ENCODE measurements around the gene HOXD13.

Gene HOXD13

GRCh38 chr2:176110415-176111308 is 18.1 kb downstream of the HOXD13 start:
- H3K27me3 ChIP-seq (ENCODE audit: insufficient read depth, low read length) = peaks cover 77% of the 10 kb centered on the region
- no peak overlapping the region for H3K14ac ChIP-seq (ENCODE audit: low read length)
- no CpG with 5 or more reads among the region's 7 CpGs for WGBS (ENCODE audit: extremely low coverage, insufficient coverage, insufficient read length)
- H2BK5ac ChIP-seq (ENCODE audit: low read depth, low read length, poor library complexity) = no peak overlapping the region
- peaks cover 7% of the 10 kb centered on the region in 2 experiments for H3K4me1 ChIP-seq (ENCODE audit: control insufficient read depth in 1 of 2, insufficient read depth in 2 of 2, low read length in 2 of 2)
- H3K4me2 ChIP-seq (ENCODE audit: low read length) = no peak overlapping the region
- H3K4me3 ChIP-seq (ENCODE audit: low read depth, low read length) = no peak overlapping the region
- H3K4ac ChIP-seq (ENCODE audit: low read depth, low read length) = no peak overlapping the region
- H4K91ac ChIP-seq (ENCODE audit: low read depth, low read length) = no peak overlapping the region
- H2BK12ac ChIP-seq (ENCODE audit: low read length) = no peak overlapping the region
- H2AFZ ChIP-seq (ENCODE audit: insufficient read depth, low read length, poor library complexity) = no peak overlapping the region
- no peak overlapping the region for H3K23ac ChIP-seq (ENCODE audit: low read length)
- H3K27ac ChIP-seq (ENCODE audit: low read depth, low read length) = no peak overlapping the region
- H3K18ac ChIP-seq (ENCODE audit: low read length) = no peak overlapping the region
- H3K79me1 ChIP-seq (ENCODE audit: low read length) = no peaks in the 10 kb centered on the region
- H2AK5ac ChIP-seq (ENCODE audit: low read length) = no peak overlapping the region
- no peak overlapping the region for H4K8ac ChIP-seq (ENCODE audit: low read depth, low read length)
- H3K9me3 ChIP-seq (ENCODE audit: insufficient read depth, low read depth, low read length) = peaks cover 13% of the 10 kb centered on the region
- no peak overlapping the region for H3K9ac ChIP-seq (ENCODE audit: low read length)
- no peaks in the 10 kb centered on the region for H3K36me3 ChIP-seq (ENCODE audit: control insufficient read depth in 1 of 2, insufficient read depth in 2 of 2, low read length in 2 of 2)
- DNase-seq = no peak
- no peak overlapping the region for H4K12ac ChIP-seq (ENCODE audit: low read depth, low read length)
- no peaks in the 10 kb centered on the region for H3K79me2 ChIP-seq (ENCODE audit: control insufficient read depth, insufficient read depth, low read length, poor library complexity)
- no peak overlapping the region for H2BK120ac ChIP-seq (ENCODE audit: insufficient read depth, low read length, poor library complexity)

GRCh38 chr2:176111309-176111663 is 18.8 kb downstream of the HOXD13 start:
- Histone ChIP-seq H2BK120ac (ENCODE audit: insufficient read depth, low read length, poor library complexity) (no peak overlapping the region), H3K9me3 (ENCODE audit: insufficient read depth, low read depth, low read length) (peaks cover 16% of the 10 kb centered on the region), H4K91ac (ENCODE audit: low read depth, low read length) (no peak overlapping the region), H3K9ac (ENCODE audit: low read length) (no peak overlapping the region), H4K12ac (ENCODE audit: low read depth, low read length) (no peak overlapping the region), H3K79me1 (ENCODE audit: low read length) (no peaks in the 10 kb centered on the region), H3K4me1 (ENCODE audit: control insufficient read depth in 1 of 2, insufficient read depth in 2 of 2, low read length in 2 of 2) (peaks cover 7% of the 10 kb centered on the region in 2 experiments), H3K27me3 (ENCODE audit: insufficient read depth, low read length) (peaks cover 77% of the 10 kb centered on the region), H3K18ac (ENCODE audit: low read length) (no peak overlapping the region), H4K8ac (ENCODE audit: low read depth, low read length) (no peak overlapping the region), H3K4me3 (ENCODE audit: low read depth, low read length) (no peak overlapping the region), H2AFZ (ENCODE audit: insufficient read depth, low read length, poor library complexity) (no peak overlapping the region), H3K14ac (ENCODE audit: low read length) (no peak overlapping the region), H3K4ac (ENCODE audit: low read depth, low read length) (no peak overlapping the region), H3K27ac (ENCODE audit: low read depth, low read length) (no peak overlapping the region), H3K79me2 (ENCODE audit: control insufficient read depth, insufficient read depth, low read length, poor library complexity) (no peaks in the 10 kb centered on the region), H2AK5ac (ENCODE audit: low read length) (no peak overlapping the region), H2BK12ac (ENCODE audit: low read length) (no peak overlapping the region), H3K4me2 (ENCODE audit: low read length) (no peak overlapping the region), H3K36me3 (ENCODE audit: control insufficient read depth in 1 of 2, insufficient read depth in 2 of 2, low read length in 2 of 2) (no peaks in the 10 kb centered on the region), H3K23ac (ENCODE audit: low read length) (no peak overlapping the region), H2BK5ac (ENCODE audit: low read depth, low read length, poor library complexity) (no peak overlapping the region)
- DNase-seq = peak; percentile 27 to 56
- WGBS (ENCODE audit: extremely low coverage, insufficient coverage, insufficient read length) = no CpG with 5 or more reads among the region's 16 CpGs

GRCh38 chr2:176111846-176112374 is 19.4 kb downstream of the HOXD13 start:
- Histone ChIP-seq H3K9me3 (ENCODE audit: insufficient read depth, low read depth, low read length) (peaks cover 18% of the 10 kb centered on the region), H2BK12ac (ENCODE audit: low read length) (no peak overlapping the region), H2AFZ (ENCODE audit: insufficient read depth, low read length, poor library complexity) (no peak overlapping the region), H4K12ac (ENCODE audit: low read depth, low read length) (no peak overlapping the region), H2BK5ac (ENCODE audit: low read depth, low read length, poor library complexity) (no peak overlapping the region), H3K36me3 (ENCODE audit: control insufficient read depth in 1 of 2, insufficient read depth in 2 of 2, low read length in 2 of 2) (no peaks in the 10 kb centered on the region), H3K9ac (ENCODE audit: low read length) (no peak overlapping the region), H3K79me1 (ENCODE audit: low read length) (no peaks in the 10 kb centered on the region), H4K8ac (ENCODE audit: low read depth, low read length) (no peak overlapping the region), H3K14ac (ENCODE audit: low read length) (no peak overlapping the region), H3K4me2 (ENCODE audit: low read length) (no peak overlapping the region), H3K27ac (ENCODE audit: low read depth, low read length) (no peak overlapping the region), H3K4ac (ENCODE audit: low read depth, low read length) (no peak overlapping the region), H4K91ac (ENCODE audit: low read depth, low read length) (no peak overlapping the region), H2BK120ac (ENCODE audit: insufficient read depth, low read length, poor library complexity) (no peak overlapping the region), H3K4me3 (ENCODE audit: low read depth, low read length) (no peak overlapping the region), H3K18ac (ENCODE audit: low read length) (no peak overlapping the region), H3K27me3 (ENCODE audit: insufficient read depth, low read length) (peaks cover 77% of the 10 kb centered on the region), H2AK5ac (ENCODE audit: low read length) (no peak overlapping the region), H3K23ac (ENCODE audit: low read length) (no peak overlapping the region), H3K79me2 (ENCODE audit: control insufficient read depth, insufficient read depth, low read length, poor library complexity) (no peaks in the 10 kb centered on the region), H3K4me1 (ENCODE audit: control insufficient read depth in 1 of 2, insufficient read depth in 2 of 2, low read length in 2 of 2) (peaks cover 4 to 5% of the 10 kb centered on the region in 2 experiments)
- WGBS (ENCODE audit: extremely low coverage, insufficient coverage, insufficient read length) = no CpG with 5 or more reads among the region's 29 CpGs
- no peak for DNase-seq

- H2BK12ac ChIP-seq (ENCODE audit: low read length) = no peak overlapping the region
- no peak overlapping the region for H3K4me3 ChIP-seq (ENCODE audit: low read depth, low read length)
- peaks cover 24% of the 10 kb centered on the region for H3K9me3 ChIP-seq (ENCODE audit: insufficient read depth, low read depth, low read length)
Observed at GRCh38 chr2:176112375-176113302, 20.1 kb downstream of the HOXD13 start.

More at GRCh38 chr2:176112375-176113302, 20.1 kb downstream of the HOXD13 start:
- no peak overlapping the region for H3K23ac ChIP-seq (ENCODE audit: low read length)
- no peak overlapping the region for H3K18ac ChIP-seq (ENCODE audit: low read length)
- no peaks in the 10 kb centered on the region for H3K79me2 ChIP-seq (ENCODE audit: control insufficient read depth, insufficient read depth, low read length, poor library complexity)
- no CpG with 5 or more reads among the region's 40 CpGs for WGBS (ENCODE audit: extremely low coverage, insufficient coverage, insufficient read length)
- no peak overlapping the region for H3K4me2 ChIP-seq (ENCODE audit: low read length)
- DNase-seq = no peak
- H2AK5ac ChIP-seq (ENCODE audit: low read length) = no peak overlapping the region
- H2BK120ac ChIP-seq (ENCODE audit: insufficient read depth, low read length, poor library complexity) = no peak overlapping the region
- H3K79me1 ChIP-seq (ENCODE audit: low read length) = no peaks in the 10 kb centered on the region
- no peak overlapping the region for H4K91ac ChIP-seq (ENCODE audit: low read depth, low read length)
- no peaks in the 10 kb centered on the region for H3K36me3 ChIP-seq (ENCODE audit: control insufficient read depth in 1 of 2, insufficient read depth in 2 of 2, low read length in 2 of 2)
- H2AFZ ChIP-seq (ENCODE audit: insufficient read depth, low read length, poor library complexity) = no peak overlapping the region
- no peak overlapping the region for H3K9ac ChIP-seq (ENCODE audit: low read length)
- H3K27ac ChIP-seq (ENCODE audit: low read depth, low read length) = no peak overlapping the region
- H3K27me3 ChIP-seq (ENCODE audit: insufficient read depth, low read length) = peaks cover 78% of the 10 kb centered on the region
- no peak overlapping the region for H4K12ac ChIP-seq (ENCODE audit: low read depth, low read length)
- H2BK5ac ChIP-seq (ENCODE audit: low read depth, low read length, poor library complexity) = no peak overlapping the region
- no peaks in the 10 kb centered on the region for H3K4me1 ChIP-seq (ENCODE audit: control insufficient read depth in 1 of 2, insufficient read depth in 2 of 2, low read length in 2 of 2)
- H3K14ac ChIP-seq (ENCODE audit: low read length) = no peak overlapping the region
- H3K4ac ChIP-seq (ENCODE audit: low read depth, low read length) = no peak overlapping the region
- H4K8ac ChIP-seq (ENCODE audit: low read depth, low read length) = no peak overlapping the region
